Natural killer cell treated with Interleukin-12 subunit alpha and Interleukin-12 subunit beta and Interleukin-15 and Interleukin-18, amount 100 ng/mL, for 72 hours (primary cell): ENCODE measurements around the gene IKBKG. TPM values are rescaled to one million over a fixed set of nuclear protein-coding genes. Genes with fewer than 3 reads are reported as not detected.
"Not testable (repeated sequence)": the region's sequence is repeated elsewhere in the genome, so short reads cannot be mapped to it uniquely, and the experiment has no call there.

Source experiments
- ATAC-seq, 2 donors: fragments of 150-1000 bp; cut with Tn5 transposase in 1 of 2; sonication (Bioruptor Pico), chemical (Tn5 transposase) in 1 of 2; 2 replicates each; pipeline ENCODE4 v1.10.0; 2021
- DNase-seq: peaks from one replicate; pipeline ENCODE4 v3.0.0; 2022; ENCODE audit warnings: low spot score
- H3K27ac Mint-ChIP-seq, 2 donors: 1 replicate in 1 of 2; 2 replicates in 1 of 2; pipeline ENCODE4 v1.8.0; 2022; ENCODE audit warnings: mixed read lengths in 2 of 2, mild to moderate bottlenecking in 1 of 2, moderate library complexity in 1 of 2
- H3K27me3 Mint-ChIP-seq, 2 donors: 1 replicate in 1 of 2; 2 replicates in 1 of 2; pipeline ENCODE4 v1.8.0; 2022; ENCODE audit warnings: mixed read lengths in 2 of 2
- H3K36me3 Mint-ChIP-seq: one replicate; pipeline ENCODE4 v1.8.0; 2022; ENCODE audit warnings: mixed read lengths
- H3K4me1 Mint-ChIP-seq, 2 donors: 1 replicate in 1 of 2; 2 replicates in 1 of 2; pipeline ENCODE4 v1.8.0; 2022; ENCODE audit warnings: low read depth in 2 of 2, mixed read lengths in 2 of 2, mild to moderate bottlenecking in 1 of 2
- H3K4me3 Mint-ChIP-seq: one replicate; pipeline ENCODE4 v1.8.0; 2022; ENCODE audit warnings: mixed read lengths
- H3K9me3 Mint-ChIP-seq: 2 replicates; pipeline ENCODE4 v1.8.0; 2022; ENCODE audit warnings: mixed read lengths
- total RNA-seq, 2 donors: library from RNA; stranded (reverse); gene quantifications; one replicate each; pipeline ENCODE4 v1.2.3, GENCODE V29; 2022

IKBKG gene
- total RNA-seq = 10 to 100 TPM; 55.6 to 61.1 TPM

GRCh38 chrX:154547245-154548027 lies at the start of gene IKBKG:
Gene IKBKG, plus strand, starts transcription at chrX:154547620. Its CDS starts 4,383 bp downstream, at chrX:154552003.
- ATAC-seq = peak; percentile 91
- Mint-ChIP-seq H3K9me3 (no peaks in the 10 kb centered on the region), H3K27ac (peak within 1 kb of the TSS; percentile 98 to 99), H3K27me3 (peaks cover 0 to 6% of the 10 kb centered on the region in 2 donors), H3K36me3 (peaks cover 11% of the 10 kb centered on the region), H3K4me3 (peak within 1 kb of the TSS; percentile 98), H3K4me1 (peaks cover 36 to 44% of the 10 kb centered on the region in 2 donors)
- DNase-seq = peak; percentile 93

- H3K27me3 Mint-ChIP-seq, H3K27ac Mint-ChIP-seq, DNase-seq, H3K36me3 Mint-ChIP-seq, H3K4me1 Mint-ChIP-seq, H3K4me3 Mint-ChIP-seq, H3K9me3 Mint-ChIP-seq, ATAC-seq: not testable (repeated sequence)
Observed at GRCh38 chrX:154501423-154501822, 46.0 kb upstream of the IKBKG start.

- Mint-ChIP-seq H3K9me3 (no peaks in the 10 kb centered on the region), H3K4me3 (no peak overlapping the region), H3K4me1 (no peaks in the 10 kb centered on the region), H3K27me3 (no peaks in the 10 kb centered on the region), H3K36me3 (no peaks in the 10 kb centered on the region), H3K27ac (no peak overlapping the region)
- ATAC-seq (no peak), DNase-seq (no peak)
Observed at GRCh38 chrX:154502098-154502497, 45.3 kb upstream of the IKBKG start.

- H3K4me1 Mint-ChIP-seq = no peaks in the 10 kb centered on the region
- no peak overlapping the region for H3K27ac Mint-ChIP-seq
- ATAC-seq = peak in 1 of 2 donors; percentile 45
Observed at GRCh38 chrX:154502989-154503388, 44.4 kb upstream of the IKBKG start.

GRCh38 chrX:154505734-154506133 lies 41.7 kb upstream of the IKBKG start:
- Mint-ChIP-seq H3K27ac (no peak overlapping the region), H3K4me3 (no peak overlapping the region), H3K9me3 (no peaks in the 10 kb centered on the region), H3K36me3 (peaks cover 10% of the 10 kb centered on the region), H3K27me3 (peaks cover 0 to 6% of the 10 kb centered on the region in 2 donors), H3K4me1 (peaks cover 0 to 4% of the 10 kb centered on the region in 2 donors)
- DNase-seq = no peak
- no peak for ATAC-seq

More at GRCh38 chrX:154502989-154503388, 44.4 kb upstream of the IKBKG start:
- Mint-ChIP-seq H3K9me3 (no peaks in the 10 kb centered on the region), H3K4me3 (no peak overlapping the region), H3K36me3 (no peaks in the 10 kb centered on the region), H3K27me3 (no peaks in the 10 kb centered on the region)
- DNase-seq = no peak

- no peaks in the 10 kb centered on the region for H3K9me3 Mint-ChIP-seq
- no peak overlapping the region for H3K27ac Mint-ChIP-seq
- H3K4me3 Mint-ChIP-seq = no peak overlapping the region
- peaks cover 0 to 6% of the 10 kb centered on the region in 2 donors for H3K27me3 Mint-ChIP-seq
- ATAC-seq (no peak), DNase-seq (no peak)
- H3K4me1 Mint-ChIP-seq = peaks cover 0 to 6% of the 10 kb centered on the region in 2 donors
- H3K36me3 Mint-ChIP-seq = peaks cover 10% of the 10 kb centered on the region
Observed at GRCh38 chrX:154506483-154507332, 40.7 kb upstream of the IKBKG start.

- Mint-ChIP-seq H3K4me3 (no peak overlapping the region), H3K9me3 (no peaks in the 10 kb centered on the region), H3K36me3 (peaks cover 10% of the 10 kb centered on the region), H3K4me1 (peaks cover 0 to 6% of the 10 kb centered on the region in 2 donors), H3K27ac (no peak overlapping the region), H3K27me3 (peaks cover 0 to 6% of the 10 kb centered on the region in 2 donors)
- DNase-seq (no peak), ATAC-seq (no peak)
Observed at GRCh38 chrX:154507673-154508383, 39.6 kb upstream of the IKBKG start.

- H3K4me1 Mint-ChIP-seq = peaks cover 0 to 6% of the 10 kb centered on the region in 2 donors
- H3K36me3 Mint-ChIP-seq = peaks cover 10% of the 10 kb centered on the region
- DNase-seq (no peak), ATAC-seq (no peak)
- peaks cover 0 to 6% of the 10 kb centered on the region in 2 donors for H3K27me3 Mint-ChIP-seq
- no peak overlapping the region for H3K4me3 Mint-ChIP-seq
- H3K27ac Mint-ChIP-seq = no peak overlapping the region
- no peaks in the 10 kb centered on the region for H3K9me3 Mint-ChIP-seq
Observed at GRCh38 chrX:154508384-154508745, 39.1 kb upstream of the IKBKG start.

- H3K36me3 Mint-ChIP-seq = peaks cover 10% of the 10 kb centered on the region
- no peak overlapping the region for H3K27ac Mint-ChIP-seq
- no peak overlapping the region for H3K4me3 Mint-ChIP-seq
- peaks cover 9 to 12% of the 10 kb centered on the region in 2 donors for H3K4me1 Mint-ChIP-seq
- H3K9me3 Mint-ChIP-seq = no peaks in the 10 kb centered on the region
- ATAC-seq = no peak
- no peak for DNase-seq
- H3K27me3 Mint-ChIP-seq = peaks cover 0 to 11% of the 10 kb centered on the region in 2 donors
Observed at GRCh38 chrX:154509455-154509854, 38.0 kb upstream of the IKBKG start.

- ATAC-seq (no peak), DNase-seq (no peak)
- Mint-ChIP-seq H3K27ac (peak overlapping the region; percentile 10 to 64), H3K9me3 (no peaks in the 10 kb centered on the region), H3K36me3 (peaks cover 10% of the 10 kb centered on the region), H3K27me3 (peaks cover 0 to 11% of the 10 kb centered on the region in 2 donors), H3K4me1 (peaks cover 21 to 23% of the 10 kb centered on the region in 2 donors), H3K4me3 (no peak overlapping the region)
Observed at GRCh38 chrX:154511761-154512160, 35.7 kb upstream of the IKBKG start.

- Mint-ChIP-seq H3K27ac (peak overlapping the region in 1 of 2 donors; percentile 10), H3K4me1 (peaks cover 21 to 24% of the 10 kb centered on the region in 2 donors), H3K36me3 (peaks cover 10% of the 10 kb centered on the region), H3K4me3 (no peak overlapping the region), H3K27me3 (peaks cover 0 to 11% of the 10 kb centered on the region in 2 donors), H3K9me3 (no peaks in the 10 kb centered on the region)
- ATAC-seq (no peak), DNase-seq (no peak)
Observed at GRCh38 chrX:154512879-154513553, 34.4 kb upstream of the IKBKG start.

- H3K27ac Mint-ChIP-seq = peak overlapping the region; percentile 10 to 59
- H3K4me3 Mint-ChIP-seq = peak overlapping the region; percentile 50
- H3K9me3 Mint-ChIP-seq = no peaks in the 10 kb centered on the region
- no peak for DNase-seq
- H3K27me3 Mint-ChIP-seq = peaks cover 0 to 7% of the 10 kb centered on the region in 2 donors
- H3K4me1 Mint-ChIP-seq = peaks cover 20 to 21% of the 10 kb centered on the region in 2 donors
- peaks cover 10% of the 10 kb centered on the region for H3K36me3 Mint-ChIP-seq
- no peak for ATAC-seq
Observed at GRCh38 chrX:154513716-154514115, 33.7 kb upstream of the IKBKG start.
